Body of pancreas (tissue), 4 donors: ENCODE data around the gene SLC49A4.

ENCODE experiments used
- POLR2A ChIP-seq, 3 donors: fragments of 450-650 bp; IDR thresholded peaks; one replicate each; pipeline ENCODE4 v1.6.1; 2016; ENCODE audit warnings: antibody characterized with exemption in 3 of 3, mild to moderate bottlenecking in 2 of 3
- TF ChIP-seq, protein P1 (sequence below), 7 experiments: fragments of 450-650 bp in 4 of 7; fragments of 200-600 bp in 3 of 7; sonication (generic) in 3 of 7; IDR thresholded peaks; one replicate each; pipeline ENCODE4 v1.5.1; 2016 to 2019; ENCODE audit warnings: antibody characterized with exemption in 7 of 7

DNA sequence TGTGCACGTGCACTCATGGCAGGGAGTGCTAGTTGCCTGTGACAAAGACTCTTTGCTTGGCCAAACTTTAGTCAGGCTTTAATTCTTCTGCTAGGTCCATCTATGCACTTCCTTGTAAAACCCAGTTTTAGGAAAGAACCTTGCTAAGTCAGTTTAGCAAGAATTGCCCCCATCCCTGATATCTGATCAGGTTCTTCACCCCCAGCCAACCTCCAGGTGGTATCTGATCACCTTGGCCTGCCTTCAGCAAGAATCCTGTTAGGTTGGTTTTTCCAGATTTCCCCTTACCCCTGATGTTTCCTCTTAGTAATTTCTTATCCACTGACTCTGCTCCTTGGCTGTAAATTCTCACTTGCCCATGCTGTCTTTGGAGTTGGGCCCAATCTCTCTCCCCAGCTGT is 9.6 kb upstream of the SLC49A4 start:
- TF ChIP-seq, protein P1, sequence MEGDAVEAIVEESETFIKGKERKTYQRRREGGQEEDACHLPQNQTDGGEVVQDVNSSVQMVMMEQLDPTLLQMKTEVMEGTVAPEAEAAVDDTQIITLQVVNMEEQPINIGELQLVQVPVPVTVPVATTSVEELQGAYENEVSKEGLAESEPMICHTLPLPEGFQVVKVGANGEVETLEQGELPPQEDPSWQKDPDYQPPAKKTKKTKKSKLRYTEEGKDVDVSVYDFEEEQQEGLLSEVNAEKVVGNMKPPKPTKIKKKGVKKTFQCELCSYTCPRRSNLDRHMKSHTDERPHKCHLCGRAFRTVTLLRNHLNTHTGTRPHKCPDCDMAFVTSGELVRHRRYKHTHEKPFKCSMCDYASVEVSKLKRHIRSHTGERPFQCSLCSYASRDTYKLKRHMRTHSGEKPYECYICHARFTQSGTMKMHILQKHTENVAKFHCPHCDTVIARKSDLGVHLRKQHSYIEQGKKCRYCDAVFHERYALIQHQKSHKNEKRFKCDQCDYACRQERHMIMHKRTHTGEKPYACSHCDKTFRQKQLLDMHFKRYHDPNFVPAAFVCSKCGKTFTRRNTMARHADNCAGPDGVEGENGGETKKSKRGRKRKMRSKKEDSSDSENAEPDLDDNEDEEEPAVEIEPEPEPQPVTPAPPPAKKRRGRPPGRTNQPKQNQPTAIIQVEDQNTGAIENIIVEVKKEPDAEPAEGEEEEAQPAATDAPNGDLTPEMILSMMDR (IDR thresholded peaks at IDR 0.05), result no peak
- no peak for TF ChIP-seq POLR2A (IDR thresholded peaks at IDR 0.05)
